Choroid plexus epithelial cell (primary cell): ENCODE data around the gene POLN.

Source experiments
- DNase-seq: peaks from one replicate; pipeline ENCODE4 v3.0.0-alpha.2; 2010; ENCODE audit warnings: low read depth
- H3K4me3 ChIP-seq: 2 replicates; pipeline ENCODE4 v1.5.1; 2011; ENCODE audit warnings: low read depth, mild to moderate bottlenecking, control low read depth, low read length, moderate library complexity
- CTCF ChIP-seq: conservative IDR thresholded peaks from 2 replicates; pipeline ENCODE4 v1.5.1; 2011; ENCODE audit warnings: low read depth, mild to moderate bottlenecking, control low read depth, inconsistent platforms, low read length, moderate library complexity

Gene POLN

GRCh38 chr4:2241410-2242353, at the start of gene POLN, which contains the start of gene HAUS3:
POLN (minus strand) TSS chr4:2242121; CDS start chr4:2229231, 12,890 bp downstream.
HAUS3 (minus strand) TSS chr4:2242121; CDS start chr4:2240946, 1,175 bp downstream.
- H3K4me3 ChIP-seq, result peak within 1 kb of the TSS; percentile 91
- TF ChIP-seq CTCF, result no peak
- DNase-seq, result peak; percentile 98

GRCh38 chr4:2290974-2291704, 49.2 kb upstream of the POLN start:
- H3K4me3 ChIP-seq, result no peak overlapping the region
- DNase-seq, result no peak
- no peak for TF ChIP-seq CTCF

- DNase-seq, result no peak
- no peak for TF ChIP-seq CTCF
- no peak overlapping the region for H3K4me3 ChIP-seq
These were observed 48.6 kb upstream of the POLN start for GRCh38 chr4:2290488-2290887.

GRCh38 chr4:2289955-2290333, 48.0 kb upstream of the POLN start:
- H3K4me3 ChIP-seq, result no peak overlapping the region
- TF ChIP-seq CTCF, result no peak
- no peak for DNase-seq

- TF ChIP-seq CTCF, result no peak
- no peak for DNase-seq
- no peak overlapping the region for H3K4me3 ChIP-seq
These were observed 47.5 kb upstream of the POLN start for GRCh38 chr4:2289311-2289954.

GRCh38 chr4:2288051-2288541, 46.2 kb upstream of the POLN start:
- DNase-seq, result no peak

More at GRCh38 chr4:2288051-2288541, 46.2 kb upstream of the POLN start:
- no peak overlapping the region for H3K4me3 ChIP-seq
- TF ChIP-seq CTCF, result no peak
